ENCODE results near the gene NIT2. TPM values are rescaled to one million over a fixed set of nuclear protein-coding genes. Genes with fewer than 3 reads are reported as not detected.
"Not testable (repeated sequence)": the region's sequence is repeated elsewhere in the genome, so short reads cannot be mapped to it uniquely, and the experiment has no call there.

NIT2 gene
- total RNA-seq, 1 donor from 2014 or later, result 60.4 TPM

DNA sequence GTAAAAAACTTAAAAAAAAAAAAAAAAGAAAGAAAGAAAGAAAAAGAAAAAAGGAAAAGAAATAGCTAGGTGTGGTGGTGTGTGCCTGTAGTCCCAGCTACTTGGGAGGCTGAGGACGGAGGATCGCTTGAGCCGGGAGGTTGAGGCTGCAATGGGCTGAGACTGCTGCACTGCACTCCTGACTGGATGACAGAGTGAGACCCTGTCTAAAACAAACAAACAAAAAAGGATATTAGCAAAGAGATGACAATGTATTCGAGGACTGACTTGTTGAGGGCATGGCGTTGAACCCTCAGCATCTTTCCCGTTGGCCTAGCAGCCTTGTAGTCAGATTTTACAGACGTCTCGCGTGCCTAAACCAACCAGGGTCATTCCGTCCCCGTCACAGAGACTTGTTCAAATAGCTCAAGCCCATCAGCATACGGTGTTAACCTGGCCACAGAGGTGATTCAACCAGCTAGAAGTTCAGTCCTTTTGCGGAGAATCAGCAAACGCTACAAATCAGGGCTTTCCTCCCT is 528 bp upstream of the NIT2 start:
- DNase-seq (no peak), ATAC-seq (ENCODE audit: poor library complexity) (peak; percentile 26)
- intact Hi-C loops (cut with DNase I), result no loop called here

DNA sequence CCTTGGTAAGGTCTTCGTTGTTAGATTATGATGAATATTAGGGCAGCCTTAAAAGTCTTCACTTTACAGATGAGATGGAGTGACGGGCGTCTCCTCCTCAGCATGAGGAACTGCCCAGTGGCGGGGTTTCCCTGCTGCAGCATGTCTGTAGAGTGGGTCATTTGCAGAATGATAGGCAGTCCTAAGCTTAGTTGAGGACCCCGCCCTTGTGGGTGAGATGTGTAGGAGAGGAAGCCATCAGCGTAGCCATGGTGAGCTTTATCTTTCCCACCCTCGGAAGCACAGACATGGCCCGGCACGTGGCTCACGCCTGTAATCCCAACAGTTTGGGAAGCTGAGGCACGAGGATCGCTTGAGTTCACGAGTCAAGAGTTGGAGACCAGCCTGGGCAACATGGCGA is 877 bp downstream of the NIT2 start:
- DNase-seq (no peak), ATAC-seq (ENCODE audit: poor library complexity) (peak; percentile 6)
- intact Hi-C loops (cut with DNase I), result no loop called here

DNA sequence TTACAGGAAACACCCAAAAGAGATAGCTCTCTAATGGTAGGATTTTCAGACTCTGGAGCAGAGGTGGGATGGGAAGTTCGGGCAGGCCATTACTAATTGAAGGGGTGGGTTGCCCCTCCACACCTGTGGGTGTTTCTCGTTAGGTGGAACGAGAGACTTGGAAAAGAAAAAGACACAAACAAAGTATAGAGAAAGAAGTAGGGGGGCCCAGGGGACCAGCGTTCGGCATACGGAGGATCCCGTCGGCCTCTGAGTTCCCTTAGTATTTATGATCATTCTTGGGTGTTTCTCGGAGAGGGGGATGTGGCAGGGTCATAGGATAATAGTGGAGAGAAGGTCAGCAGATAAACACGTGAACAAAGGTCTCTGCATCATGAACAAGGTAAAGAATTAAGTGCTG is 1.7 kb downstream of the NIT2 start:
- DNase-seq; intact Hi-C loops (cut with DNase I); ATAC-seq (ENCODE audit: poor library complexity): not testable (repeated sequence)

DNA sequence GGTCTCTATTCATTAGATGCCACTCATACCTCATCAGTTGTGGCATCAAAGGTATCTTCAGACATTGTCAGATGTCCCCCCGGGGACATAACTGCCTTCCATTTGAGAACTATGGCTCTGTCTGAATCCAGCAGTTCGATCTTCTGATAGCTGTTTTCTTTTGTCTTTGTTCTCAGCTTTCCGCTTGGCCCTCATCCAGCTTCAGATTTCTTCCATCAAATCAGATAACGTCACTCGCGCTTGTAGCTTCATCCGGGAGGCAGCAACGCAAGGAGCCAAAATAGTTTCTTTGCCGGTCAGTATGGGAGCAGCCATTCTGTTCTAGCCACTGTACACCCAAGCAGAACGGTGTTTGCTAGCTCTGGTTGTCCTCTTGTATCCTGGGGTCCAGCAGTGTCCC is 4.4 kb downstream of the NIT2 start:
- ATAC-seq (ENCODE audit: poor library complexity) (no peak), DNase-seq (no peak)
- intact Hi-C loops (cut with DNase I), result no loop called here

- no peak for ATAC-seq (ENCODE audit: poor library complexity)
- intact Hi-C loops (cut with DNase I), result no loop called here
- no peak for DNase-seq
Observed at GRCh38 chr3:100339786-100340185, 5.2 kb downstream of the NIT2 start.

GRCh38 chr3:100340527-100340926 is 6.0 kb downstream of the NIT2 start:
- DNase-seq (no peak), ATAC-seq (ENCODE audit: poor library complexity) (no peak)

GRCh38 chr3:100348727-100349126 is 14.2 kb downstream of the NIT2 start:
- intact Hi-C loops (cut with DNase I), result no loop called here
- ATAC-seq (ENCODE audit: poor library complexity) (no peak), DNase-seq (no peak)

More at GRCh38 chr3:100340527-100340926, 6.0 kb downstream of the NIT2 start:
- intact Hi-C loops (cut with DNase I), result no loop called here

GRCh38 chr3:100351770-100352169 is 17.2 kb downstream of the NIT2 start:
- intact Hi-C loops (cut with DNase I); DNase-seq; ATAC-seq (ENCODE audit: poor library complexity): not testable (repeated sequence)

DNA sequence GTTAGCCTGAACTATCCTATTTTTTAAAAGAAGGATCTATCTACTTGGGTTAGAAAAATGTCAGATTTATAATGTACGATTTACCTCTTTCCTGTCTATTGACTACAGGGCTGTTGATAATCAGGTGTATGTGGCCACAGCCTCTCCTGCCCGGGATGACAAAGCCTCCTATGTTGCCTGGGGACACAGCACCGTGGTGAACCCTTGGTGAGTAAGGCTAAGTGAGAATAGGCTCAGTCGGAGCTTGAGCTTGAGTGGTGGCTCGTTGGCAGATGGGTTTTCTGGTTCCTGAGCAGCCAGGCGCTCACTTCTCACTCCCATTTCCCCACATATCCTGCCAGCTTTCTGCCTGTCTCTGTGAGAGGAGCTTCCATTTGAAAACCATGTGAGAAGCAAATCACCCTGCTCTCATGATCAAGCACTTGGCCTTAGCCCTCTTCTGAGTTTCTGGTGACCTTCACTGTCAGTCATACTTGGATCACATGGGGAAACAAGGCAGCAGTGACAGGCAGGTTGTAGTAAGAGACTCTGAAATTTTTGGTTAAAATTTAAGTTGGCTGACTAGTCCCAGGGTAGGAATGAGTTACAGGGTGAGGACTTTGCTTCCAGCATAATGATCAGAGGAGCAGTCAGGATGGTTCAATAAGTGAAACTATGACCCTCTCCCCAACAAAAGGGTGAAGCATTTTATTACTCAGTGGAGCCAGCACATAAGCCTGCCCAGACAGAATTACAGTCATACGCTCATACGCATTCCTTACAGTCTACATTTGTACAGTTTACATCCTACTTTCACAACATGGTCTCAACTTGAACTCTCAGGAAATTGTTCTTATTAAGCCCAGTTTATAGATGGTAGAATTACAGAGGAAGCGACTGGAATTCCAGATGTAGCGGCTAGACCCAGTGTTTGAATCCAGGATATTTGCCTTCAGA is 18.0 kb downstream of the NIT2 start:
- intact Hi-C loops (cut with DNase I), result no loop called here
- DNase-seq, result no peak
- peak; percentile 29 for ATAC-seq (ENCODE audit: poor library complexity)

GRCh38 chr3:100354850-100355249 is 20.3 kb downstream of the NIT2 start:
- ATAC-seq (ENCODE audit: poor library complexity) (no peak), DNase-seq (no peak)
- intact Hi-C loops (cut with DNase I), result no loop called here

DNA sequence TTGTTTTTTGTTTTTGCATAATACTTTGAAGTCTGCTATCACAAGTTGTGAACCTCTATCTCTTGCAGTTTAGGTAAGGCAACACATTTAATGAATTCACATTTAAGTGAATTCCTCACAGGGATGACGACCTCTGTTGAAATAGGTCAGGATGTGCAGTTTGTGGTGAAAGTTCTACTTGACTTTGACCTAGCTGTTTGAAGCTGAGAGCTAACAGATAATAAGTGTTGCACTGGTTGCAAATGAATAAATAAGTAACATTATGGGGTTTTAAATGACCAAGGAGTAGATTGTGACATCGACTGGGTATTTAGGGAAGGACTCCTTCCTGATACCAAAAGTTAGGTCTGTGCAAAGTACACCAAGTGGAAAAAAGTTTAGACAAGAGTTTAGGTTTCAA is 23.9 kb downstream of the NIT2 start:
- no peak for ATAC-seq (ENCODE audit: poor library complexity)
- no peak for DNase-seq
- intact Hi-C loops (cut with DNase I), result no loop called here

DNA sequence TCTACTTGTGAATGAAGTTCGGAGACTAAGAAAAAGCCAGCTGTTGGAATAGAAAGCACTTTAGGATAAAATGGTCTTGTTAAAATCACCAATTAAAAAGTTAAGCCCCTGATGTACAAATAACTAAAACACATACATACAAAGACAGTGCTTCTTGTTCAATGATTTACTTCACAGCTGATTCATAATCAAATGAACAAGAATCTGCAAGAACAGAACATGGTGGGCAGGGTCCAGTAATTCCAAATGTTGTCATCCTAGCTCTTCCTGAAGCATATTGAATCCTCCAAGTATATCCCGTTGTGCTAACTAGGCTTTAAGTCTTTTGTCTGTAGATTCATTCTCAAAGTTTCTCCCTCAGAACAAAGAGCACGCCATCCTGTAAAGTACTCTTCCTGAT is 24.5 kb downstream of the NIT2 start:
- no peak for DNase-seq
- intact Hi-C loops (cut with DNase I), result no loop called here
- ATAC-seq (ENCODE audit: poor library complexity), result no peak

DNA sequence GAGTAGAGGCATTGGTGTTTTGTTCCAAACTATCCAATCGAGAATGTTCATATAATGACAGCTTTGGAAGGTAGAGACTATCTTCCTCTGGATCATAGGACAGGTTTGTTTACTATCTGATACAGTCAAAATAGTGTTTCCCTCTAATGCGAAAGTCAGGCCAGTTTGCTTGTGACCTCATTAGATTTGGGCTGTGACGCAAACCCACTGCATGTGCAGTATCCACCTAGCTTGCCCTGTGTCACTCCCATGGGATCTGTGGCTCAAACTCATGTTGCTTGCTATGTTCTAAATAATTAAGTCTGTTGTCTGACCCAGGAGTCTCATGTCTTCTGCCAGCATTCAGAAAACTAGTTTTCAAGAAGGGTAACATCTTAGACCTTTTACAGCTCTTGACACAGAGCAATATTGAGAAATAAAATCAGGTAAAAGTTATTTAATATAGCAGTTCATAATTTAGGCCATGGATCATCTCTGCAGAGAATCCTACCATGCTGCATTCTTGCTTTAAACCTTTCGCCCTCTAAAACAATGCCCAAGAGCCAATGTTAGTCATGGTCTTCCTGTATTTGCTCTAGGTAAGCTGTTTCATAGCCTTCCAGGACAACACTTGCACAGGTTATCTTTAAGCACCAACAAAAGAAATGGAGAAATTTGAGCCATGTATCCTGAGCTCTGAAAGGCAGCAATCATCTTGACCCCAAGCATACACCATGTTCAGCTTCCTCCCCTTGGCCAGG is 26.4 kb downstream of the NIT2 start:
- DNase-seq, result no peak
- no peak for ATAC-seq (ENCODE audit: poor library complexity)
- intact Hi-C loops (cut with DNase I), result no loop called here

DNA sequence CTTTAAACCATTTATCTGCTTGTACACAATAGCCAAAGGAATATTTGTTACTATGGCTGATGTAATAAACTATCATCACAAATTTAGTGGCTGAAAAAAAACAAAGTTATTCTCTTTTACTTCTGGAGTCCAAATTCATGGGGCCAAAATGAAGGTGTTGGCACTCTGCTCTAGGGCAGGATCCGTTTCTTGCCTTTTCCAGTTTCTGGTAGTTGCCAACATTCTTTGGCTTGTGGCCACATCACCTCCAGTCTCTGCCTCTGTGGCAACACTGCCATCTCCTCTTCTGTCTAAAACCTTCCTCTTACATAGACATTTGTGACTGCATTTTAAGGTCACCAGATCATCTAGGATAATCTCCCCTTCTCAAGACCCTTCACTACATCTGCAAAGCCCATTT is 27.3 kb downstream of the NIT2 start:
- intact Hi-C loops (cut with DNase I), result no loop called here
- no peak for DNase-seq
- ATAC-seq (ENCODE audit: poor library complexity), result no peak

GRCh38 chr3:100364421-100364820 is 29.9 kb downstream of the NIT2 start:
- no peak for ATAC-seq (ENCODE audit: poor library complexity)
- no peak for DNase-seq
- intact Hi-C loops (cut with DNase I), result no loop called here

GRCh38 chr3:100366424-100366823 is 31.9 kb downstream of the NIT2 start:
- intact Hi-C loops (cut with DNase I), result no loop called here
- no peak for DNase-seq
- ATAC-seq (ENCODE audit: poor library complexity), result no peak

- DNase-seq, result no peak
- intact Hi-C loops (cut with DNase I), result no loop called here
- no peak for ATAC-seq (ENCODE audit: poor library complexity)
Observed at GRCh38 chr3:100368441-100368840, 33.9 kb downstream of the NIT2 start.

DNA sequence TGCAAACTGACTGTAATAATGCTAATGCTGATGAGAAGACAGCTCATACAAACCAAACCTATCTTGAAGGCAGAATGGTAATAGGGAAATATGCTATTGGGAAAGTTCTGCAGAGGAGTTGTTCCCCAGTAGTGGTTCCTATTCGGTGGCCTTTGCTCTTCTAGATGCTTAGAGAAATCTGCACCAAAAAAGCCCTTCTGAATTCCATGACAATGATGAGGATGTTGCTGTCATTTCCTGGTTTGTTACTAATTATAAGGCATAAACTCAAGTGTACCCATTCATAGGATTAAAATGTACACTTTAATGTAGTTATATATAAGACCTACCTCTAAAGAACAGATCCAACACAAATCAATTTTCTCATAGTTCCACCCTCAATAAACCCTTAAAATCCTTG is 36.2 kb downstream of the NIT2 start:
- intact Hi-C loops (cut with DNase I), result no loop called here
- no peak for DNase-seq
- ATAC-seq (ENCODE audit: poor library complexity), result no peak

GRCh38 chr3:100374521-100374920 is 40.0 kb downstream of the NIT2 start:
- ATAC-seq (ENCODE audit: poor library complexity), result no peak
- intact Hi-C loops (cut with DNase I), result no loop called here
- no peak for DNase-seq

- ATAC-seq (ENCODE audit: poor library complexity) (no peak), DNase-seq (no peak)
- intact Hi-C loops (cut with DNase I), result no loop called here
Observed at GRCh38 chr3:100376301-100376700, 41.7 kb downstream of the NIT2 start.
